HepG2 (cell line): ENCODE data around the gene PDIA5. TPM values are rescaled to one million over a fixed set of nuclear protein-coding genes. Genes with fewer than 3 reads are reported as not detected.

Experiments used
- FOXA3 ChIP-seq: IDR thresholded peaks from 2 replicates; pipeline ENCODE4 v1.6.1; 2016; ENCODE audit warnings: missing genetic modification reagents, missing compliant biosample characterization
- FOXO1 ChIP-seq: sonication (generic); formaldehyde crosslinking; IDR thresholded peaks from 2 replicates; pipeline ENCODE4 v1.4.0; 2020; ENCODE audit warnings: missing genetic modification reagents
- GFI1 ChIP-seq: sonication (generic); formaldehyde crosslinking; IDR thresholded peaks from 2 replicates; pipeline ENCODE4 v1.5.0; 2020; ENCODE audit warnings: missing genetic modification reagents, mild to moderate bottlenecking, borderline replicate concordance
- GZF1 ChIP-seq: sonication (generic); formaldehyde crosslinking; IDR thresholded peaks from 2 replicates; pipeline ENCODE4 v1.5.1; 2020; ENCODE audit warnings: mild to moderate bottlenecking, missing genetic modification reagents
- HNRNPUL1 ChIP-seq: fragments of 200-400 bp; formaldehyde crosslinking; IDR thresholded peaks from 2 replicates; pipeline ENCODE4 v1.6.1; 2017; ENCODE audit warnings: low read depth, mild to moderate bottlenecking, low read length, moderate library complexity
- IRX3 ChIP-seq: sonication (generic); formaldehyde crosslinking; IDR thresholded peaks from 2 replicates; pipeline ENCODE4 v1.8.1; 2023; ENCODE audit warnings: mild to moderate bottlenecking, low read depth, missing genetic modification reagents, borderline replicate concordance
- KLF15 ChIP-seq: sonication (generic); formaldehyde crosslinking; IDR thresholded peaks from 2 replicates; pipeline ENCODE4 v1.8.1; 2023; ENCODE audit warnings: borderline replicate concordance, mild to moderate bottlenecking, inconsistent platforms, missing genetic modification reagents, mixed read lengths
- MEF2D ChIP-seq: sonication (generic); formaldehyde crosslinking; IDR thresholded peaks from 2 replicates; pipeline ENCODE4 v1.5.1; 2020; ENCODE audit warnings: mild to moderate bottlenecking, missing genetic modification reagents
- NR2C2 ChIP-seq: sonication (generic); formaldehyde crosslinking; IDR thresholded peaks from 2 replicates; pipeline ENCODE4 v1.4.0; 2020; ENCODE audit warnings: missing genetic modification reagents, mild to moderate bottlenecking, moderate library complexity, borderline replicate concordance
- NR2F2 ChIP-seq: IDR thresholded peaks from 2 replicates; pipeline ENCODE4 v1.6.1; 2012; ENCODE audit warnings: low read depth, inconsistent platforms, borderline replicate concordance
- REXO4 ChIP-seq: sonication (generic); formaldehyde crosslinking; IDR thresholded peaks from 2 replicates; pipeline ENCODE4 v1.8.0; 2022; ENCODE audit warnings: missing genetic modification reagents, mild to moderate bottlenecking, borderline replicate concordance
- RORA ChIP-seq: sonication (generic); formaldehyde crosslinking; IDR thresholded peaks from 2 replicates; pipeline ENCODE4 v1.5.0; 2020; ENCODE audit warnings: mild to moderate bottlenecking, missing genetic modification reagents, moderate library complexity
- SMC3 ChIP-seq: IDR thresholded peaks from 2 replicates; pipeline ENCODE4 v1.6.1; 2011; ENCODE audit warnings: low read length, improper control_type of control experiment
- SOX13 ChIP-seq, 3 experiments: fragments of 450-650 bp in 1 of 3; sonication (generic) in 1 of 3; formaldehyde crosslinking in 1 of 3; IDR thresholded peaks in 2 of 3; conservative IDR thresholded peaks in 1 of 3; 2 replicates each; pipeline versions ENCODE4 v1.5.0 to v1.6.1; 2016 to 2020; ENCODE audit warnings: antibody characterized with exemption in 1 of 3, mild to moderate bottlenecking in 1 of 3, missing compliant biosample characterization in 1 of 3, missing genetic modification reagents in 1 of 3, moderate library complexity in 1 of 3
- SYNCRIP ChIP-seq: fragments of 200-400 bp; formaldehyde crosslinking; IDR thresholded peaks from 2 replicates; pipeline ENCODE4 v1.6.1; 2018; ENCODE audit warnings: mild to moderate bottlenecking, low read depth, low read length; ENCODE audit not compliant: insufficient read depth
- ZBTB38 ChIP-seq: sonication (generic); formaldehyde crosslinking; IDR thresholded peaks from 2 replicates; pipeline ENCODE4 v1.5.1; 2020; ENCODE audit warnings: mild to moderate bottlenecking, missing genetic modification reagents
- ZFP36L2 ChIP-seq: sonication (generic); formaldehyde crosslinking; IDR thresholded peaks from 2 replicates; pipeline ENCODE4 v1.4.0; 2020; ENCODE audit warnings: missing genetic modification reagents
- ZMYM3 ChIP-seq: sonication (generic); formaldehyde crosslinking; IDR thresholded peaks from 2 replicates; pipeline ENCODE4 v1.5.1; 2020; ENCODE audit warnings: mild to moderate bottlenecking, missing genetic modification reagents
- ZNF251 ChIP-seq: sonication (generic); formaldehyde crosslinking; IDR thresholded peaks from 2 replicates; pipeline ENCODE4 v1.9.0; 2021; ENCODE audit warnings: mild to moderate bottlenecking, missing genetic modification reagents
- ZNF256 ChIP-seq: sonication (generic); formaldehyde crosslinking; conservative IDR thresholded peaks from 2 replicates; pipeline ENCODE4 v1.4.0; 2020; ENCODE audit warnings: missing genetic modification reagents
- ZNF460 ChIP-seq: sonication (generic); formaldehyde crosslinking; IDR thresholded peaks from 2 replicates; pipeline ENCODE4 v1.5.1; 2020; ENCODE audit warnings: missing genetic modification reagents, mild to moderate bottlenecking, borderline replicate concordance
- ZNF567 ChIP-seq: sonication (generic); formaldehyde crosslinking; IDR thresholded peaks from 2 replicates; pipeline ENCODE4 v1.8.1; 2023; ENCODE audit warnings: mild to moderate bottlenecking, missing genetic modification reagents, borderline replicate concordance
- polyA plus RNA-seq, 8 experiments: library from polyadenylated mRNA; depleted of rRNA in 3 of 8; stranded (reverse) in 7 of 8; unstranded in 1 of 8; fragments of >200 nt; fragmentation: Illumina TruSeq in 4 of 8; extraction: Trizol in 4 of 8; gene quantifications; 2 replicates each; pipeline versions ENCODE4 v1.2.1 to v1.2.3, GENCODE V29; 2011 to 2016; ENCODE audit warnings: low read depth in 4 of 8, missing spikeins in 1 of 8, mixed read lengths in 1 of 8; ENCODE audit not compliant: insufficient read depth in 1 of 8
- total RNA-seq, 5 experiments: library from RNA; depleted of rRNA; stranded (reverse); fragments of >200 nt; fragmentation: Illumina TruSeq; extraction: Trizol; gene quantifications; 2 replicates each; pipeline ENCODE4 v1.2.3, GENCODE V29; 2016; ENCODE audit warnings: low read depth in 1 of 5
- TF ChIP-seq, protein P1 (sequence below): sonication (generic); formaldehyde crosslinking; IDR thresholded peaks from 2 replicates; pipeline ENCODE4 v1.8.1; 2022; ENCODE audit warnings: mild to moderate bottlenecking, missing genetic modification reagents
- TF ChIP-seq, protein P2 (sequence below): sonication (generic); formaldehyde crosslinking; IDR thresholded peaks from 2 replicates; pipeline ENCODE4 v1.8.1; 2023; ENCODE audit warnings: mild to moderate bottlenecking, missing genetic modification reagents
- TF ChIP-seq, protein P3 (sequence below): sonication (generic); formaldehyde crosslinking; IDR thresholded peaks from 2 replicates; pipeline ENCODE4 v1.8.0; 2022; ENCODE audit warnings: mild to moderate bottlenecking, missing genetic modification reagents
- TF ChIP-seq, protein P4 (sequence below): sonication (generic); formaldehyde crosslinking; IDR thresholded peaks from 2 replicates; pipeline ENCODE4 v1.4.0; 2020; ENCODE audit warnings: missing genetic modification reagents

Gene PDIA5
- total and polyA plus RNA-seq, 2 of the 13 experiments (the other 11 are each of a cell fraction or from before 2014, with no cell fraction given) = 51.3 to 74.3 TPM

DNA sequence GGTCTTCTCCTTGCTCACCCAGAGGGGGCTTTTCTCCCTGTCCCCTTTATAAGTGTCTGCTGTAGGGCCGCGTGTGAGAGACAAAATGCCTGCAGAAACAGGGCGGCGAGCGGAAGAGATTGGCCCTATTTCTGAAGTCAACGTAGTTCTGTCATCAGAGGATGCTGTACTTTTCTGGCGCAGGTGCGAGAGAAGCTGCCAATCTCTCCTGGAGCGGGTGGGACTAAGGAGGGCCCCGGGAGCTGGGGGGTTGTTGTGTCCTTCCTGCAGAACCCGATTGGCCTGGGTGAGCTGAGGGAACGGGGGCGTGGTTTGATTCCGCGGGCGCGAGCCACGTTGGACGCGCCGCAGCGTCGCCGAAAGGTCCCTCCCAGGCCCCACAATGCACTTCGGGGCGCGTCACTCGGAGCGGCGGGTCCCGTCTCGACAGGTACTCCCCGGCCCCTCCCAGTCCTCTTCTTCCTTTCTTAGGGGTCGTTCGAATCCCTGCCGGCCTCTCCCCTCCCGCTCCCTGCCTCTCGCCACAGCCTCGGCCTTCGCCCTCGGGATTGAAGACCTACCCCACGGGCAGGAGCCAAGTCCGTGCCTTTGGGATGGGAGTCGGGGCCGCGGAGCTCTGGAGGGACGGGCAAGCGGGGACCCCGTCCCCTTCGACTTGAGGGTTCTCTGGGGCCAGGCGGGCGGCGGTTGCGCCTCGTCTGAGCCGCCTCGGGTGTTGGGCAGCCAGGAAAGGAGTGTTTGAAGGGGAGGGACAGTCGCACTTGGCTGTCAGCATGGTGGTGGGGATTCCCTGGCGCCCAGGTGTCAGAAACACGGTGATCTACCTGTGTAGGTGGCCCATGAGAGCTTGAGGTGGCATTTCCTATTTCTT is 135.0 kb downstream of the PDIA5 start, which contains the start of gene SEC22A (continued):
- no peak for TF ChIP-seq SOX13 (IDR thresholded peaks at IDR 0.05)
- no peak for TF ChIP-seq SOX13 (CRISPR knock-in tag; conservative IDR thresholded peaks at IDR 0.05 in 1 of 2, IDR thresholded peaks at IDR 0.05 in 1 of 2)
- TF ChIP-seq FOXO1 = no peak
- TF ChIP-seq GFI1 (CRISPR knock-in tag) = no peak
- TF ChIP-seq, protein P1, sequence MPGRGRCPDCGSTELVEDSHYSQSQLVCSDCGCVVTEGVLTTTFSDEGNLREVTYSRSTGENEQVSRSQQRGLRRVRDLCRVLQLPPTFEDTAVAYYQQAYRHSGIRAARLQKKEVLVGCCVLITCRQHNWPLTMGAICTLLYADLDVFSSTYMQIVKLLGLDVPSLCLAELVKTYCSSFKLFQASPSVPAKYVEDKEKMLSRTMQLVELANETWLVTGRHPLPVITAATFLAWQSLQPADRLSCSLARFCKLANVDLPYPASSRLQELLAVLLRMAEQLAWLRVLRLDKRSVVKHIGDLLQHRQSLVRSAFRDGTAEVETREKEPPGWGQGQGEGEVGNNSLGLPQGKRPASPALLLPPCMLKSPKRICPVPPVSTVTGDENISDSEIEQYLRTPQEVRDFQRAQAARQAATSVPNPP = no peak
- TF ChIP-seq, protein P2, sequence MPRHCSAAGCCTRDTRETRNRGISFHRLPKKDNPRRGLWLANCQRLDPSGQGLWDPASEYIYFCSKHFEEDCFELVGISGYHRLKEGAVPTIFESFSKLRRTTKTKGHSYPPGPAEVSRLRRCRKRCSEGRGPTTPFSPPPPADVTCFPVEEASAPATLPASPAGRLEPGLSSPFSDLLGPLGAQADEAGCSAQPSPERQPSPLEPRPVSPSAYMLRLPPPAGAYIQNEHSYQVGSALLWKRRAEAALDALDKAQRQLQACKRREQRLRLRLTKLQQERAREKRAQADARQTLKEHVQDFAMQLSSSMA (CRISPR knock-in tag) = peak; percentile 55; the same call in 1 of the 2 replicates
- no peak for TF ChIP-seq ZFP36L2
- no peak for TF ChIP-seq REXO4 (CRISPR knock-in tag)
- 0 out of 2 replicates have a peak, but pooled peaks have one; percentile 2 for TF ChIP-seq ZBTB38 (CRISPR knock-in tag)
- no peak for TF ChIP-seq IRX3 (CRISPR knock-in tag)
- no peak for TF ChIP-seq FOXA3 (CRISPR knock-in tag)
- no peak for TF ChIP-seq GZF1 (CRISPR knock-in tag)
- no peak for TF ChIP-seq ZNF567 (CRISPR knock-in tag)
- TF ChIP-seq SMC3 = no peak
- TF ChIP-seq, protein P3, sequence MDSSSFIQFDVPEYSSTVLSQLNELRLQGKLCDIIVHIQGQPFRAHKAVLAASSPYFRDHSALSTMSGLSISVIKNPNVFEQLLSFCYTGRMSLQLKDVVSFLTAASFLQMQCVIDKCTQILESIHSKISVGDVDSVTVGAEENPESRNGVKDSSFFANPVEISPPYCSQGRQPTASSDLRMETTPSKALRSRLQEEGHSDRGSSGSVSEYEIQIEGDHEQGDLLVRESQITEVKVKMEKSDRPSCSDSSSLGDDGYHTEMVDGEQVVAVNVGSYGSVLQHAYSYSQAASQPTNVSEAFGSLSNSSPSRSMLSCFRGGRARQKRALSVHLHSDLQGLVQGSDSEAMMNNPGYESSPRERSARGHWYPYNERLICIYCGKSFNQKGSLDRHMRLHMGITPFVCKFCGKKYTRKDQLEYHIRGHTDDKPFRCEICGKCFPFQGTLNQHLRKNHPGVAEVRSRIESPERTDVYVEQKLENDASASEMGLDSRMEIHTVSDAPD = no peak
- TF ChIP-seq NR2C2 (CRISPR knock-in tag) = no peak
- TF ChIP-seq SYNCRIP = no peak
- no peak for TF ChIP-seq ZNF251 (CRISPR knock-in tag)
- no peak for TF ChIP-seq ZNF256 (CRISPR knock-in tag)
- no peak for TF ChIP-seq ZNF460 (CRISPR knock-in tag)
- no peak for TF ChIP-seq RORA
- no peak for TF ChIP-seq KLF15 (CRISPR knock-in tag)
- no peak for TF ChIP-seq HNRNPUL1
- no peak for TF ChIP-seq ZMYM3 (CRISPR knock-in tag)
- TF ChIP-seq NR2F2 = no peak
- peak; percentile 32; the same call in 1 of the 2 replicates for TF ChIP-seq MEF2D (CRISPR knock-in tag)
- TF ChIP-seq, protein P4, sequence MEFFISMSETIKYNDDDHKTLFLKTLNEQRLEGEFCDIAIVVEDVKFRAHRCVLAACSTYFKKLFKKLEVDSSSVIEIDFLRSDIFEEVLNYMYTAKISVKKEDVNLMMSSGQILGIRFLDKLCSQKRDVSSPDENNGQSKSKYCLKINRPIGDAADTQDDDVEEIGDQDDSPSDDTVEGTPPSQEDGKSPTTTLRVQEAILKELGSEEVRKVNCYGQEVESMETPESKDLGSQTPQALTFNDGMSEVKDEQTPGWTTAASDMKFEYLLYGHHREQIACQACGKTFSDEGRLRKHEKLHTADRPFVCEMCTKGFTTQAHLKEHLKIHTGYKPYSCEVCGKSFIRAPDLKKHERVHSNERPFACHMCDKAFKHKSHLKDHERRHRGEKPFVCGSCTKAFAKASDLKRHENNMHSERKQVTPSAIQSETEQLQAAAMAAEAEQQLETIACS (CRISPR knock-in tag) = peak; percentile 58; the same call in 1 of the 2 replicates
